Chondrocyte (in vitro differentiated cells): ENCODE measurements around the gene ECE1. TPM values are rescaled to one million over a fixed set of nuclear protein-coding genes. Genes with fewer than 3 reads are reported as not detected.

Experiments
- DNase-seq: peaks from one replicate; pipeline ENCODE4 v3.0.0; 2021; ENCODE audit warnings: mixed read lengths, low spot score
- H3K27ac Mint-ChIP-seq: one replicate; pipeline ENCODE4 v1.8.0; 2021; ENCODE audit warnings: mild to moderate bottlenecking, moderate library complexity, mixed read lengths; ENCODE audit not compliant: unreplicated experiment
- H3K27me3 Mint-ChIP-seq: 2 replicates; pipeline ENCODE4 v1.8.0; 2021; ENCODE audit warnings: low read depth, mixed read lengths
- H3K36me3 Mint-ChIP-seq: 2 replicates; pipeline ENCODE4 v1.8.0; 2021; ENCODE audit warnings: low read depth, mixed read lengths
- H3K4me1 Mint-ChIP-seq: 2 replicates; pipeline ENCODE4 v1.8.0; 2021; ENCODE audit warnings: low read depth, mild to moderate bottlenecking, mixed read lengths
- H3K4me3 Mint-ChIP-seq: one replicate; pipeline ENCODE4 v1.8.0; 2021; ENCODE audit warnings: mild to moderate bottlenecking, moderate library complexity, mixed read lengths; ENCODE audit not compliant: unreplicated experiment
- H3K9me3 Mint-ChIP-seq: 2 replicates; pipeline ENCODE4 v1.8.0; 2021; ENCODE audit warnings: low read depth, mixed read lengths
- total RNA-seq: library from RNA; stranded (reverse); gene quantifications from 3 replicates; pipeline ENCODE4 v1.2.1, GENCODE V29; 2021
- TF ChIP-seq, protein P1 (sequence below): fragments of 200-600 bp; sonication (generic); IDR thresholded peaks from 2 replicates; pipeline ENCODE4 v1.5.0; 2021; ENCODE audit warnings: antibody characterized with exemption, mild to moderate bottlenecking, moderate library complexity

Gene ECE1
- total RNA-seq, 1 donor from 2014 or later: 98.5 TPM

DNA sequence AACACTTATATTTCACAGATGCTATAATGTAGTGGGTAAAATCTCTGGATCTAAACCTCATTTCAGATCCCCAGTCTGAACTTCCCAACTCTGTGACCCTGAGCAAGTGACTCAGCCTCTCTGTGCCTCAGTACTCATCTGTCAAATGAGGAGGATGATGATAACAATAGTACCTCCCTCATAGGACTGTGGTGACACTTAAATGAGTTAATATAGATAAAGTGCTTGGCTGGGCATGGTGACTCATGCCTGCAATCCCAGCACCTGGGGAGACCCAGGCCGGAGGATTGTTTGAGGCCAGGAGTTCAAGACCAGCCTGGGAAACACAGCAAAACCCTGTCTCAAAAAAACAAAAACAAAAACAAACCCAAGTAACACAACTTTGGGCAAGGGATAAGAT lies 4.7 kb upstream of the ECE1 start:
- Mint-ChIP-seq H3K27me3 (no peaks in the 10 kb centered on the region), H3K4me3 (no peak overlapping the region), H3K9me3 (no peaks in the 10 kb centered on the region), H3K4me1 (peaks cover 59% of the 10 kb centered on the region), H3K27ac (peak overlapping the region; percentile 52), H3K36me3 (peaks cover 3% of the 10 kb centered on the region)
- DNase-seq: no peak
- TF ChIP-seq, protein P1, sequence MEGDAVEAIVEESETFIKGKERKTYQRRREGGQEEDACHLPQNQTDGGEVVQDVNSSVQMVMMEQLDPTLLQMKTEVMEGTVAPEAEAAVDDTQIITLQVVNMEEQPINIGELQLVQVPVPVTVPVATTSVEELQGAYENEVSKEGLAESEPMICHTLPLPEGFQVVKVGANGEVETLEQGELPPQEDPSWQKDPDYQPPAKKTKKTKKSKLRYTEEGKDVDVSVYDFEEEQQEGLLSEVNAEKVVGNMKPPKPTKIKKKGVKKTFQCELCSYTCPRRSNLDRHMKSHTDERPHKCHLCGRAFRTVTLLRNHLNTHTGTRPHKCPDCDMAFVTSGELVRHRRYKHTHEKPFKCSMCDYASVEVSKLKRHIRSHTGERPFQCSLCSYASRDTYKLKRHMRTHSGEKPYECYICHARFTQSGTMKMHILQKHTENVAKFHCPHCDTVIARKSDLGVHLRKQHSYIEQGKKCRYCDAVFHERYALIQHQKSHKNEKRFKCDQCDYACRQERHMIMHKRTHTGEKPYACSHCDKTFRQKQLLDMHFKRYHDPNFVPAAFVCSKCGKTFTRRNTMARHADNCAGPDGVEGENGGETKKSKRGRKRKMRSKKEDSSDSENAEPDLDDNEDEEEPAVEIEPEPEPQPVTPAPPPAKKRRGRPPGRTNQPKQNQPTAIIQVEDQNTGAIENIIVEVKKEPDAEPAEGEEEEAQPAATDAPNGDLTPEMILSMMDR: no peak

DNA sequence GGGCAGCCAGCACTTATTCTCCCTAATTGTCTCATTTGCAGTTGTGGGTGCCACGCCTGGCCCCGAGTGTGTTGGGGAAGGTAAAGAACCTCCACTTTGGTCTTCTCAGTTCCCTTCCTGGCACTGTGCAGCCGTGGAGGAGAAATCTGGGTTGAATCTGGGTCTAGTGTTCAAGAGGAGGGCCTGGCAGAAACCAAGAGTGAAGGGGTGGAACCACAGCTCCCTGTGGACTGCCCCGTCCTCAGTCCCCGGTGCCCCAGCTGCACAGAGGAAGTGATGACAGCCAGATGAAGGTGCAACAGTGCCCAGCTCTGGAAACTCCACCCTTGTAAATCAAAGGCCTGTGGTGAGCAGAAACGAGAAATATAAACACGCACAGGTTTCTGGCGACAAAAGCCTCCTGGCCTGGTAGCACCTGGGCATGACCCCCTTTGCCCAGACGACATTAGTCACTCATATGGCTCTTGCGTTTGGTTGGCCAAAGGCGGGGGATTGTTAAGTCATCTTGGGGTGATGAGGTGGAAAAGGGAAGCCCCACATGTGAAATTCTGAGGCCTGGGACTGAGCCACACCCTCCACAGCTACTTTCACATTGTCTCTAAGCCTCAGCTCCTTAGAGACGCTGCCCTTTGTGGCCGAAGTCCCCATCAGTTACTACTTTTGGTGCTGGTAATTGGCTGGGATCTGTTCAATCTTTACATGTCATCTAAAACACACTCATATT lies 4.2 kb upstream of the ECE1 start:
- Mint-ChIP-seq H3K4me3 (no peak overlapping the region), H3K9me3 (no peaks in the 10 kb centered on the region), H3K27ac (peak overlapping the region; percentile 52), H3K36me3 (peaks cover 3% of the 10 kb centered on the region), H3K4me1 (peaks cover 57% of the 10 kb centered on the region), H3K27me3 (no peaks in the 10 kb centered on the region)
- DNase-seq: no peak
- TF ChIP-seq, protein P1: no peak

DNA sequence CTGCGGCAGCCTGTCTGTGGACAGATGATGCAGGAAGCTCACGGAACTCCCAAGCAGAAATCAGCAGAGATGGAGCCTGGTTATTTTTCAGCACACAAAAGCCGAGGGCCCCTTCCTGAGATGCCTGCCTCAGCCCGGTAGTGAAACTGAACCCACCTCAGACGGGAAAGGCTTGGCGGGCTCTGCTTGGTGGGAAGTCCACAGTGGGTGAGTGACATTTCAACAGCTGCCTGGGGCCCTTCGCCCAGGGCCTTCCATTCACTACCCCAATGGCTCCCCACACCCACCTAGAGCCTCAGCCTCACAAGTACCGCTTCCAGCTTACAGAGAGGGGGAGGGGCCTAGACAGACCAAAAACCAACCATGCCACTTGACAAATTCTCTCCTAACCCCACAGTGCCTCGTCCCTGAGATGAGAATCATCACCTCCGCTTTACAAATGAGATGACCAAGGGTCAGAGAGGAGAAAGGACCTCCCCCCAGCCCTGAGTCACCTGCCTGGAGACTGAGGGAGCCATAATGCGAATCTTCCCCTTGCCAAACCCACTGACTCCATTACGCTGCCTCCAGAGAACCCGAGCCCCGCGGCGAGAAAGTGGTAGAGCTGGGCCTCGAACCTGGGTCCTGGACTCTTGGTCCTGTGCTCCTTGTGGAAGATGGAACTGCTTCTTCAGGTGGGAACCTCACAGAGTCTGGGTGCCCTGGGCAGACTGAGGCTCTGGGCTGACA lies 3.4 kb upstream of the ECE1 start:
- DNase-seq: no peak
- Mint-ChIP-seq H3K36me3 (peaks cover 3% of the 10 kb centered on the region), H3K4me1 (peaks cover 62% of the 10 kb centered on the region), H3K27ac (peak overlapping the region; percentile 74), H3K4me3 (no peak overlapping the region), H3K27me3 (no peaks in the 10 kb centered on the region), H3K9me3 (no peaks in the 10 kb centered on the region)
- TF ChIP-seq, protein P1: no peak

DNA sequence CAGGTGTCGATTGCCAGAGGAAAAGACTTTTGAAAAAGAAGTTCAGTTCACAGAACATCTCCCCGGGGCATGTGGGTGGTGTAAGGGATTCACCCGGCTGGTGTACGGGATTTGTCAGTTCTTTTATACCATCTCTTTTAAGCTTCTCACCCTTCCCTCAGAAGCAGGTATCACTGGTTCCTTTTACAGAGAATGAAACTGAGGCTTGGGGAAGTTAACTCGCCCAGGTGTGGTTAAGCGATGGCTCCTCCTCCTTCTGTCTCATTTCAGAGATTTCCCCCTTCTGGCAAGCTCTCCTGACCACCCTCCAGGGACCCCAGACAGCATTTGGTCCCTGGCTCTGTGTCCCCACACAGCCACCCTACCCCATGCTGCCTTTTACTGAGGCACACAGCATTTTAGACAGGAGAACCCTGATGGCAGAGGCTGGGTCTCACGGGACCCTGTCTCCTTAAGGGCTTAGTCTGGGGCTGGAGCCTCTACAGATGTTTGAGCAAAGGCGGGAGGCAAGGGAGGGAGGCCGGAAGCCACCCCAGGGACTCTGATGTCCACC lies 2.8 kb upstream of the ECE1 start:
- Mint-ChIP-seq H3K4me3 (no peak overlapping the region), H3K9me3 (no peaks in the 10 kb centered on the region), H3K27me3 (no peaks in the 10 kb centered on the region), H3K4me1 (peaks cover 63% of the 10 kb centered on the region), H3K27ac (peak overlapping the region; percentile 74), H3K36me3 (no peaks in the 10 kb centered on the region)
- no peak for DNase-seq
- TF ChIP-seq, protein P1: no peak

DNA sequence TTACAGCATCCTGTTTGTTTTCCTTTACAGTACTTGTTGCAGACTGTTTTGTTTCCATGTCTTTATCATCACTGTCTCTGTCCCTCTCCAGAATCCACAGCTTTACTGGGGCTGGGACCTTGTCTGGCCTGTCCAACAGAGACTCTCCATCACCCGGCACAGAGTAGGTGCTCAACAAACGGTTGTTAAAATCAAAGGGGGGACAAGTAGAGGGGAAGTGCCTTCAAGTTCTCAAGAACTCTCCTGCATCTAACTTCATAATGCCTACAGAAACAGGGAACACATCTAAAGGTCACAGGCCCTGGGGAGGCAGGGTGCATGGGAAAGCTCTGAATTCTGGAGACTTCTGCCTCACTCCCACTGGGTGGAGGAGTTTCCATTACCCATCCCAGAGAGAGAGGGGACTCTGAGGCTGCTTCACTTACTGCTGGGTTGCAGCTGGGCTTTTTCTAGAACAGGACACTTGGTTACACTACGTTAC lies 2.3 kb upstream of the ECE1 start:
- H3K9me3 Mint-ChIP-seq: no peaks in the 10 kb centered on the region
- no peaks in the 10 kb centered on the region for H3K36me3 Mint-ChIP-seq
- no peak overlapping the region for H3K27ac Mint-ChIP-seq
- no peak for DNase-seq
- TF ChIP-seq, protein P1: no peak
- H3K4me3 Mint-ChIP-seq: no peak overlapping the region
- no peaks in the 10 kb centered on the region for H3K27me3 Mint-ChIP-seq
- H3K4me1 Mint-ChIP-seq: peaks cover 62% of the 10 kb centered on the region
